ENCODE data around the gene BMP2K.

Gene BMP2K

GRCh38 chr4:78953769-78954666 is 177.9 kb downstream of the BMP2K start:
- Histone ChIP-seq H3K4me2 (ENCODE audit: low read length) (no peak overlapping the region), H3K27me3 (ENCODE audit: control insufficient read depth, insufficient read depth, low read length) (no peaks in the 10 kb centered on the region), H3K79me2 (no peaks in the 10 kb centered on the region), H3K27ac (no peak overlapping the region), H3K9ac (no peak overlapping the region), H3K36me3 (ENCODE audit: control insufficient read depth, insufficient read depth, low read length) (no peaks in the 10 kb centered on the region), H3K9me3 (ENCODE audit: control insufficient read depth, low read length) (no peaks in the 10 kb centered on the region), H3K4me3 (ENCODE audit: low read depth, low read length) (no peak overlapping the region), H2AFZ (no peak overlapping the region), H3K4me1 (no peaks in the 10 kb centered on the region)
- TF ChIP-seq, protein P1, sequence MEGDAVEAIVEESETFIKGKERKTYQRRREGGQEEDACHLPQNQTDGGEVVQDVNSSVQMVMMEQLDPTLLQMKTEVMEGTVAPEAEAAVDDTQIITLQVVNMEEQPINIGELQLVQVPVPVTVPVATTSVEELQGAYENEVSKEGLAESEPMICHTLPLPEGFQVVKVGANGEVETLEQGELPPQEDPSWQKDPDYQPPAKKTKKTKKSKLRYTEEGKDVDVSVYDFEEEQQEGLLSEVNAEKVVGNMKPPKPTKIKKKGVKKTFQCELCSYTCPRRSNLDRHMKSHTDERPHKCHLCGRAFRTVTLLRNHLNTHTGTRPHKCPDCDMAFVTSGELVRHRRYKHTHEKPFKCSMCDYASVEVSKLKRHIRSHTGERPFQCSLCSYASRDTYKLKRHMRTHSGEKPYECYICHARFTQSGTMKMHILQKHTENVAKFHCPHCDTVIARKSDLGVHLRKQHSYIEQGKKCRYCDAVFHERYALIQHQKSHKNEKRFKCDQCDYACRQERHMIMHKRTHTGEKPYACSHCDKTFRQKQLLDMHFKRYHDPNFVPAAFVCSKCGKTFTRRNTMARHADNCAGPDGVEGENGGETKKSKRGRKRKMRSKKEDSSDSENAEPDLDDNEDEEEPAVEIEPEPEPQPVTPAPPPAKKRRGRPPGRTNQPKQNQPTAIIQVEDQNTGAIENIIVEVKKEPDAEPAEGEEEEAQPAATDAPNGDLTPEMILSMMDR (IDR thresholded peaks at IDR 0.05), result no peak

GRCh38 chr4:78956975-78957374 is 180.8 kb downstream of the BMP2K start:
- Histone ChIP-seq H3K9ac (no peak overlapping the region), H3K4me2 (ENCODE audit: low read length) (no peak overlapping the region), H3K4me3 (ENCODE audit: low read depth, low read length) (no peak overlapping the region), H2AFZ (no peak overlapping the region), H3K79me2 (no peaks in the 10 kb centered on the region), H3K27ac (no peak overlapping the region), H3K9me3 (ENCODE audit: control insufficient read depth, low read length) (no peaks in the 10 kb centered on the region), H3K4me1 (no peaks in the 10 kb centered on the region), H3K36me3 (ENCODE audit: control insufficient read depth, insufficient read depth, low read length) (no peaks in the 10 kb centered on the region), H3K27me3 (ENCODE audit: control insufficient read depth, insufficient read depth, low read length) (no peaks in the 10 kb centered on the region)
- TF ChIP-seq, protein P1 (IDR thresholded peaks at IDR 0.05), result no peak

DNA sequence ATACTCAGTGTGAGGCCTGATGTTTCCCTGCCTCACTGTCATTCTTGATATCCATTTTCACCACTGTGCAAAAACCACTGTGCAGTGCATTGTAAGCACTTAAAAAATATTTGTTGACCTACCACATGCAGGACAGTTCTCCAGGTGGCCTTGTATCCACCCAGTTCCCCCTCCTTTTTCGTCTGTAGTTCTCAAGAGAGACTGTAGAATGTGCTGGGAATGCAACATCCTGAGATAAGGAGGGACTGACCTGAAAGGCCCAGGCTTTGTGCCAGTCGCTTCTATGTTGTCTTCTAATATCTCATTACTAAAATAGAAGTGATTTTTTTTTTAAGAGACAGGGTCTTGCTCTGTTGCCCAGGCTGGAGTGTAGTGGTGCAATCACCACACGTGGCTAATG is 184.8 kb downstream of the BMP2K start:
- Histone ChIP-seq H3K4me2 (ENCODE audit: low read length) (no peak overlapping the region), H3K27ac (no peak overlapping the region), H3K4me1 (no peaks in the 10 kb centered on the region), H3K27me3 (ENCODE audit: control insufficient read depth, insufficient read depth, low read length) (no peaks in the 10 kb centered on the region), H3K36me3 (ENCODE audit: control insufficient read depth, insufficient read depth, low read length) (no peaks in the 10 kb centered on the region), H3K4me3 (ENCODE audit: low read depth, low read length) (no peak overlapping the region), H2AFZ (no peak overlapping the region), H3K9ac (no peak overlapping the region), H3K79me2 (no peaks in the 10 kb centered on the region), H3K9me3 (ENCODE audit: control insufficient read depth, low read length) (no peaks in the 10 kb centered on the region)
- TF ChIP-seq, protein P1 (IDR thresholded peaks at IDR 0.05), result no peak

All from parathyroid adenoma (tissue), 2 donors.